NB4 (cell line): ENCODE results near the gene PFKFB3.

Experiments used
- CTCF ChIP-seq: IDR thresholded peaks from one replicate; pipeline ENCODE4 v1.5.1; 2012; ENCODE audit warnings: low read depth, low read length
- MYC ChIP-seq: IDR thresholded peaks from 2 replicates; pipeline ENCODE4 v1.6.1; 2011; ENCODE audit warnings: low read depth, low read length
- POLR2A ChIP-seq: IDR thresholded peaks from 2 replicates; pipeline ENCODE4 v1.6.1; 2011; ENCODE audit warnings: mild to moderate bottlenecking; ENCODE audit not compliant: insufficient read length; ENCODE audit errors: extremely low read depth
- TF ChIP-seq, protein P1 (sequence below): IDR thresholded peaks from 2 replicates; pipeline ENCODE4 v1.6.1; 2011; ENCODE audit warnings: low read depth, low read length

DNA sequence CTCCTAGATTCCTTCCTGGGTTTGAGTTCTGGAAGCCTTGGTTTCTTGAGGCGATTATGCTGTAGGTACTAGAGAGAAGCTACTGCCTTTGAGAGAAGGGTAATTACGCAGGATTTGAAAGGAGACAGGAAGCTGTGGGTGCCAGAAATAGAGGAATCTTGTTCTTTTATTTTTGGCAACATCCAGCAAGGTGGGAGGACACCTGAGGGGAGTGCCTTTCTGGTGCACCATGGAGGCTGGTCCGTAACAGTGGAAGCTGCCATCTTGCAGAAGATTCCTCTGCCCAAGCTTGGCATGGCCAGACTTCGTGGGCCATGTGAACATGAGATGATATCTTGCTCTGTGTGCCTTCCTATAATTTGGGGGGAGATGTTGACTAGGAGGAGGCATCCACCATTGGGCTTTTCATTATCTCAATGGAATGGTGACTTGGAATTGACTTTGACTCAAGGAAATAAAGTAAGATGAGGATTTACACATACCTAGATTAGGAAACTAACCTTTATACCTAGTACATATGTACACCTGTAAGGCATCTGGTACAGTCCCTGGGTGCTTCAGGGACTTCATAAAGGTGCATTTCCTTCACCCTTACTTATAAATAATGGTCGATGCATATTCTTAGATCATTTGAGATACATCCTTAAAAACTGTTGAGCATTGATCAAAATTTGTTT is 98.2 kb downstream of the PFKFB3 start:
- TF ChIP-seq POLR2A (no peak), CTCF (no peak), MYC (no peak)
- TF ChIP-seq, protein P1, sequence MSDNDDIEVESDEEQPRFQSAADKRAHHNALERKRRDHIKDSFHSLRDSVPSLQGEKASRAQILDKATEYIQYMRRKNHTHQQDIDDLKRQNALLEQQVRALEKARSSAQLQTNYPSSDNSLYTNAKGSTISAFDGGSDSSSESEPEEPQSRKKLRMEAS: no peak
